Endothelial cell of umbilical vein (primary cell): ENCODE data around the gene FUT7. TPM values are rescaled to one million over a fixed set of nuclear protein-coding genes. Genes with fewer than 3 reads are reported as not detected.

Source experiments
- BruUV-seq: library from RNA; stranded (reverse); fragments of 400-500 nt; replicated peaks from 2 replicates; lab custom pipeline; 2021; lab: Mats Ljungman, UMichigan
- CTCF ChIA-PET: fragments of 300-600, 350-600 bp; sonication (Branson Sonifier 250); formaldehyde crosslinking; loops from one replicate; lab custom pipeline; 2021; ENCODE audit warnings: antibody characterized with exemption, inconsistent platforms; lab: Charles Lee
- POLR2A ChIA-PET: fragments of 300-600, 350-600 bp; sonication (Branson Sonifier 250); formaldehyde crosslinking; loops from one replicate; lab custom pipeline; 2021; ENCODE audit warnings: antibody characterized with exemption, inconsistent platforms; lab: Charles Lee
- DNase-seq: peaks from one replicate; pipeline ENCODE4 v3.0.0-alpha.2; 2011; ENCODE audit warnings: low read depth, low spot score
- FAIRE-seq: peaks from 2 replicates; lab custom pipeline; 2011; peaks lifted over from hg19 to GRCh38; lab: Jason Lieb, UNC
- H2AFZ ChIP-seq: 2 replicates; pipeline ENCODE4 v1.6.0; 2012; ENCODE audit warnings: low read depth, low read length, control low read depth, inconsistent platforms
- H3K27ac ChIP-seq: 2 replicates; pipeline ENCODE4 v1.5.1; 2011; ENCODE audit warnings: low read depth, mild to moderate bottlenecking, control low read depth, low read length, moderate library complexity; ENCODE audit not compliant: insufficient read depth
- H3K27me3 ChIP-seq, 2 experiments: 2 replicates each; pipeline versions ENCODE4 v1.6.0 to v1.6.1; 2011; ENCODE audit warnings: low read length in 2 of 2, mixed read lengths in 1 of 2; ENCODE audit not compliant: control insufficient read depth in 2 of 2, insufficient read depth in 2 of 2
- H3K36me3 ChIP-seq, 2 experiments: 2 replicates in 1 of 2; 3 replicates in 1 of 2; pipeline ENCODE4 v1.5.1; 2011; ENCODE audit warnings: low read length in 2 of 2, mild to moderate bottlenecking in 1 of 2, moderate library complexity in 1 of 2; ENCODE audit not compliant: control insufficient read depth in 2 of 2, insufficient read depth in 2 of 2; ENCODE audit errors: extremely low read depth in 1 of 2
- H3K4me1 ChIP-seq: 3 replicates; pipeline ENCODE4 v1.5.1; 2011; ENCODE audit warnings: mild to moderate bottlenecking, low read length; ENCODE audit not compliant: control insufficient read depth, insufficient read depth; ENCODE audit errors: extremely low read depth
- H3K4me2 ChIP-seq: 2 replicates; pipeline ENCODE4 v1.6.1; 2011; ENCODE audit warnings: low read length, control low read depth, mixed read lengths; ENCODE audit not compliant: insufficient read depth
- H3K4me3 ChIP-seq, 3 experiments: fragments of 200-600 bp in 1 of 3; sonication (generic), shearing (Covaris generic) in 1 of 3; replicated peaks in 1 of 3; 2 replicates each; pipeline ENCODE4 v1.5.1; 2011 to 2016; ENCODE audit warnings: control low read depth in 3 of 3, low read length in 3 of 3, mild to moderate bottlenecking in 2 of 3, inconsistent platforms in 1 of 3, low read depth in 1 of 3, moderate library complexity in 1 of 3; ENCODE audit not compliant: insufficient read depth in 1 of 3
- H3K79me2 ChIP-seq: 2 replicates; pipeline ENCODE4 v1.6.0; 2012; ENCODE audit warnings: low read length, inconsistent platforms; ENCODE audit not compliant: control insufficient read depth, insufficient read depth
- H3K9ac ChIP-seq: replicated peaks from 2 replicates; pipeline ENCODE3; 2011; ENCODE audit warnings: low read length, control low read depth; ENCODE audit not compliant: insufficient read depth; ENCODE audit errors: extremely low read depth
- H3K9me1 ChIP-seq: replicated peaks from 3 replicates; pipeline ENCODE4 v1.6.0; 2011; ENCODE audit warnings: mild to moderate bottlenecking, low read length; ENCODE audit not compliant: control insufficient read depth, insufficient read depth; ENCODE audit errors: extremely low read depth
- H3K9me3 ChIP-seq: replicated peaks from 2 replicates; pipeline ENCODE4 v1.5.1; 2012; ENCODE audit warnings: low read length, inconsistent platforms; ENCODE audit not compliant: control insufficient read depth, insufficient read depth
- H4K20me1 ChIP-seq: replicated peaks from 2 replicates; pipeline ENCODE3; 2011; ENCODE audit warnings: mild to moderate bottlenecking, low read length; ENCODE audit not compliant: control insufficient read depth, insufficient read depth; ENCODE audit errors: extremely low read depth
- EZH2 ChIP-seq: IDR thresholded peaks from 2 replicates; pipeline ENCODE4 v1.6.1; 2012; ENCODE audit warnings: borderline replicate concordance, low read depth, mild to moderate bottlenecking, moderate library complexity, low read length, inconsistent platforms; ENCODE audit not compliant: severe bottlenecking
- FOS ChIP-seq: IDR thresholded peaks from 2 replicates; pipeline ENCODE4 v1.6.1; 2011; ENCODE audit warnings: mild to moderate bottlenecking, low read length, moderate library complexity, borderline replicate concordance; ENCODE audit not compliant: insufficient read depth
- GATA2 ChIP-seq: IDR thresholded peaks from 2 replicates; pipeline ENCODE4 v1.7.0; 2011; ENCODE audit warnings: low read depth, mild to moderate bottlenecking, moderate library complexity, mixed read lengths, low read length; ENCODE audit not compliant: insufficient read length, insufficient read depth
- JUN ChIP-seq: IDR thresholded peaks from 2 replicates; pipeline ENCODE4 v1.6.1; 2011; ENCODE audit warnings: borderline replicate concordance, low read depth; ENCODE audit not compliant: insufficient read length, insufficient read depth
- MYC ChIP-seq: IDR thresholded peaks from one replicate; pipeline ENCODE4 v1.6.1; 2011; ENCODE audit warnings: mild to moderate bottlenecking, low read depth, low read length
- POLR2A ChIP-seq: IDR thresholded peaks from 2 replicates; pipeline ENCODE4 v1.6.1; 2012; ENCODE audit warnings: low read depth, mild to moderate bottlenecking, control low read depth, low read length
- POLR2AphosphoS5 ChIP-seq: IDR thresholded peaks from 2 replicates; pipeline ENCODE4 v1.6.1; 2012; ENCODE audit warnings: low read depth, mild to moderate bottlenecking, control low read depth, low read length, moderate library complexity; ENCODE audit not compliant: insufficient read depth
- dilution Hi-C: fragments of 300-500 bp; cut with MboI; formaldehyde crosslinking; loops from one replicate; pipeline ENCODE4 v1.15.0; 2019; ENCODE audit warnings: low sequenced_read_pairs; ENCODE audit not compliant: extremely low pct_ligation_motif_present
- intact Hi-C: fragments of 100-400 bp; cut with micrococcal nuclease; formaldehyde crosslinking; loops from one replicate; pipeline ENCODE4 v1.10.0; 2022
- polyA plus RNA-seq, 4 experiments: library from polyadenylated mRNA; depleted of rRNA in 3 of 4; stranded (reverse) in 3 of 4; unstranded in 1 of 4; fragments of >200 nt; gene quantifications; 2 replicates each; pipeline versions ENCODE4 v1.2.1 to v1.2.3, GENCODE V29; 2011 to 2012; ENCODE audit warnings: missing spikeins in 1 of 4
- total RNA-seq: library from RNA; stranded (reverse); gene quantifications from 2 replicates; pipeline ENCODE4 v1.2.3, GENCODE V29; 2021
- TF ChIP-seq, protein P1 (sequence below), 2 donors: IDR thresholded peaks; 1 replicate in 1 of 2; 2 replicates in 1 of 2; pipeline ENCODE4 v1.5.1; 2011; ENCODE audit warnings: low read length in 2 of 2, mild to moderate bottlenecking in 2 of 2, moderate library complexity in 2 of 2, control low read depth in 1 of 2, inconsistent platforms in 1 of 2, low read depth in 1 of 2; ENCODE audit not compliant: insufficient read depth in 1 of 2; ENCODE audit errors: extremely low read depth in 1 of 2
- TF ChIP-seq, protein P2 (sequence below): IDR thresholded peaks from 2 replicates; pipeline ENCODE4 v1.6.1; 2011; ENCODE audit not compliant: insufficient read depth, insufficient read length

FUT7 gene
- total and polyA plus RNA-seq, 2 donors (not counting 3 experiments of a cell fraction or from before 2014, with no cell fraction given) = not detected

DNA sequence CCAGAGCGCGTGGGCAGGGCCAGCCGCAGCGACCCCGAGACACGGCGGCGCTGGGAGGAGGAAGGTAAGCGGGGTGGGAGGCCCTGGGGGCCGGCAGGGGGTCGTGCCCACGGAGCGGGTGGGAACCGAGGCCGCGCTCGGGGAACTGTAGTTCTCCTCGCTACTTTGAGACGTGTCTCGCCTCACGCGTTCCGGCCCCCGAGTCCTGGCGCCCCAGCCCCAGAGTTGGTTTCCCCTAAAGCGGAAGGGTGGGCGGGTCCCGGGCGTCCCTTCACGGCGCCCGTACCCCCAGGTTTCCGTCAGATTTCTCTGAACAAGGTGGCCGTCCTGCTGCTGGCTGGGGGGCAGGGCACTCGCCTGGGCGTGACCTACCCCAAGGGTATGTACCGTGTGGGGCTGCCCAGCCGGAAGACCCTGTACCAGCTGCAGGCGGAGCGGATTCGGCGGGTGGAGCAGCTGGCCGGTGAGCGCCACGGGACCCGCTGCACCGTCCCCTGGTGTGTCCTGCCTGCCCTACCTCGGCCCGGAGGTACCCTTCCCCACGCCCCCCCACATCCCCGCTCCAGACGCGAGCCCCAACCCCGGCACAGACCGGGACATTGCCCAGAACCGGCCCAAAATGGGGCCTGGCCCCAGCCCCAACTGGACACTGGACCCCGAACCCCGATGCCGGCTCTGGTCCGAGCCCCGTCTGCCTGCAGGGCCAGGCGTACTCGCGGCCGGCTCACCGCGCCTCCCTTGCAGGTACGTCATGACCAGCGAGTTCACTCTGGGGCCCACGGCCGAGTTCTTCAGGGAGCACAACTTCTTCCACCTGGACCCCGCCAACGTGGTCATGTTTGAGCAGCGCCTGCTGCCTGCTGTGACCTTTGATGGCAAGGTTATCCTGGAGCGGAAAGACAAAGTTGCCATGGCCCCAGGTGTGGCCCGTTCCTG is 46.1 kb upstream of the FUT7 start:
- Histone ChIP-seq H4K20me1 (no peaks in the 10 kb centered on the region), H2AFZ (peak overlapping the region; percentile 65), H3K4me3 (peak overlapping the region; percentile 54 to 88 (median 60)), H3K9ac (peak overlapping the region; percentile 24), H3K27me3 (no peaks in the 10 kb centered on the region), H3K9me1 (no peaks in the 10 kb centered on the region), H3K4me2 (peak overlapping the region; percentile 42), H3K9me3 (no peaks in the 10 kb centered on the region), H3K4me1 (peaks cover 7% of the 10 kb centered on the region), H3K27ac (no peak overlapping the region), H3K36me3 (peaks cover 0 to 31% of the 10 kb centered on the region in 2 experiments), H3K79me2 (peaks cover 6% of the 10 kb centered on the region)
- TF ChIP-seq MYC (no peak), POLR2AphosphoS5 (no peak), POLR2A (no peak), GATA2 (no peak), JUN (no peak), FOS (no peak), EZH2 (no peak)
- TF ChIP-seq, protein P1, sequence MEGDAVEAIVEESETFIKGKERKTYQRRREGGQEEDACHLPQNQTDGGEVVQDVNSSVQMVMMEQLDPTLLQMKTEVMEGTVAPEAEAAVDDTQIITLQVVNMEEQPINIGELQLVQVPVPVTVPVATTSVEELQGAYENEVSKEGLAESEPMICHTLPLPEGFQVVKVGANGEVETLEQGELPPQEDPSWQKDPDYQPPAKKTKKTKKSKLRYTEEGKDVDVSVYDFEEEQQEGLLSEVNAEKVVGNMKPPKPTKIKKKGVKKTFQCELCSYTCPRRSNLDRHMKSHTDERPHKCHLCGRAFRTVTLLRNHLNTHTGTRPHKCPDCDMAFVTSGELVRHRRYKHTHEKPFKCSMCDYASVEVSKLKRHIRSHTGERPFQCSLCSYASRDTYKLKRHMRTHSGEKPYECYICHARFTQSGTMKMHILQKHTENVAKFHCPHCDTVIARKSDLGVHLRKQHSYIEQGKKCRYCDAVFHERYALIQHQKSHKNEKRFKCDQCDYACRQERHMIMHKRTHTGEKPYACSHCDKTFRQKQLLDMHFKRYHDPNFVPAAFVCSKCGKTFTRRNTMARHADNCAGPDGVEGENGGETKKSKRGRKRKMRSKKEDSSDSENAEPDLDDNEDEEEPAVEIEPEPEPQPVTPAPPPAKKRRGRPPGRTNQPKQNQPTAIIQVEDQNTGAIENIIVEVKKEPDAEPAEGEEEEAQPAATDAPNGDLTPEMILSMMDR (IDR thresholded peaks at IDR 0.05; ENCODE audit: extremely low read depth in 1 of 2, insufficient read depth in 1 of 2, low read depth in 1 of 2, low read length in 2 of 2) = no peak
- TF ChIP-seq, protein P2, sequence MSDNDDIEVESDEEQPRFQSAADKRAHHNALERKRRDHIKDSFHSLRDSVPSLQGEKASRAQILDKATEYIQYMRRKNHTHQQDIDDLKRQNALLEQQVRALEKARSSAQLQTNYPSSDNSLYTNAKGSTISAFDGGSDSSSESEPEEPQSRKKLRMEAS = no peak
- FAIRE-seq (no peak), DNase-seq (peak; percentile 12)
- TSS peak; percentile 16 for BruUV-seq
- ChIA-PET POLR2A (no interaction called here), CTCF (interaction anchor here (0.7 to 3.7 kb wide), 6 partner anchors 9 to 159 kb away, joined by 3 to 29 read pairs (median 10); partner anchors contain the start of genes MAN1B1 and NPDC1)
- dilution Hi-C loops (no loop called here), intact Hi-C loops (no loop called here)
